Liver (tissue), 9 donors: ENCODE results near the gene ARPP21. TPM values are rescaled to one million over a fixed set of nuclear protein-coding genes. Genes with fewer than 3 reads are reported as not detected.

Experiments
- DNase-seq: peaks from one replicate; pipeline ENCODE4 v3.0.0-alpha.2; 2017; ENCODE audit warnings: low spot score
- H3K27ac ChIP-seq, 2 donors: one replicate each; pipeline ENCODE4 v1.7.0; 2013; ENCODE audit warnings: inconsistent platforms in 2 of 2, low read length in 2 of 2, control low read depth in 1 of 2, low read depth in 1 of 2, mild to moderate bottlenecking in 1 of 2
- H3K27me3 ChIP-seq, 4 donors: one replicate each; pipeline versions ENCODE4 v1.6.1 to v1.7.0; 2013; ENCODE audit warnings: low read length in 3 of 4, inconsistent platforms in 1 of 4, mild to moderate bottlenecking in 1 of 4, moderate library complexity in 1 of 4; ENCODE audit not compliant: control insufficient read depth in 4 of 4, insufficient read depth in 4 of 4
- H3K36me3 ChIP-seq, 4 donors: one replicate each; pipeline versions ENCODE4 v1.6.1 to v1.7.0; 2013; ENCODE audit warnings: low read length in 3 of 4, mild to moderate bottlenecking in 3 of 4, low read depth in 1 of 4, moderate library complexity in 1 of 4; ENCODE audit not compliant: control insufficient read depth in 4 of 4, insufficient read depth in 3 of 4
- H3K4me1 ChIP-seq, 4 donors: one replicate each; pipeline versions ENCODE4 v1.6.1 to v1.7.0; 2013; ENCODE audit warnings: low read length in 3 of 4, mild to moderate bottlenecking in 3 of 4, moderate library complexity in 1 of 4; ENCODE audit not compliant: control insufficient read depth in 4 of 4, insufficient read depth in 4 of 4
- H3K4me3 ChIP-seq, 3 donors: one replicate each; pipeline versions ENCODE4 v1.6.1 to v1.7.0; 2013; ENCODE audit warnings: low read length in 3 of 3, control low read depth in 1 of 3, low read depth in 1 of 3, mild to moderate bottlenecking in 1 of 3
- H3K9ac ChIP-seq, 2 donors: one replicate each; pipeline ENCODE4 v1.7.0; 2013; ENCODE audit warnings: low read length in 2 of 2, mild to moderate bottlenecking in 2 of 2, moderate library complexity in 2 of 2, control low read depth in 1 of 2, low read depth in 1 of 2
- H3K9me3 ChIP-seq, 4 donors: one replicate each; pipeline versions ENCODE4 v1.6.1 to v1.7.0; 2013; ENCODE audit warnings: low read length in 3 of 4; ENCODE audit not compliant: control insufficient read depth in 4 of 4
- FOXA2 ChIP-seq: IDR thresholded peaks from 2 replicates; pipeline ENCODE4 v1.6.1; 2016; ENCODE audit warnings: antibody characterized with exemption
- GABPA ChIP-seq, 2 donors: IDR thresholded peaks in 1 of 2; conservative IDR thresholded peaks in 1 of 2; 2 replicates each; pipeline ENCODE4 v1.6.1; 2016; ENCODE audit warnings: antibody characterized with exemption in 2 of 2, mild to moderate bottlenecking in 1 of 2, moderate library complexity in 1 of 2
- HNF4A ChIP-seq, 2 donors: conservative IDR thresholded peaks; 2 replicates each; pipeline ENCODE4 v1.6.1; 2016; ENCODE audit warnings: antibody characterized with exemption in 2 of 2, mild to moderate bottlenecking in 2 of 2
- HNF4G ChIP-seq: IDR thresholded peaks from 2 replicates; pipeline ENCODE4 v1.6.1; 2016; ENCODE audit warnings: antibody characterized with exemption
- JUND ChIP-seq, 2 donors: IDR thresholded peaks; 2 replicates each; pipeline ENCODE4 v1.6.1; 2016; ENCODE audit warnings: antibody characterized with exemption in 2 of 2
- RAD21 ChIP-seq, 2 donors: IDR thresholded peaks; 2 replicates each; pipeline ENCODE4 v1.6.1; 2016; ENCODE audit warnings: antibody characterized with exemption in 2 of 2, mild to moderate bottlenecking in 2 of 2
- SP1 ChIP-seq: IDR thresholded peaks from 2 replicates; pipeline ENCODE4 v1.6.1; 2018; ENCODE audit warnings: antibody characterized with exemption, mild to moderate bottlenecking
- TAF1 ChIP-seq: conservative IDR thresholded peaks from 2 replicates; pipeline ENCODE4 v1.6.1; 2016; ENCODE audit warnings: antibody characterized with exemption, mild to moderate bottlenecking
- YY1 ChIP-seq: IDR thresholded peaks from 2 replicates; pipeline ENCODE4 v1.6.1; 2016; ENCODE audit warnings: antibody characterized with exemption, mild to moderate bottlenecking
- WGBS: extraction: QIAGEN DNeasy Blood & Tissue Kit; methylation state at CpG from one replicate; pipeline ENCODE4 v1.1.7; 2013; 5-methylcytosine and 5-hydroxymethylcytosine counted together
- polyA plus RNA-seq, 2 donors: library from polyadenylated mRNA; stranded (reverse) in 1 of 2; unstranded in 1 of 2; fragments of 200-250 nt in 1 of 2; fragments of >200 nt in 1 of 2; fragmentation: Nextera tagmentation in 1 of 2; extraction: Ambion mirVana in 1 of 2; gene quantifications; one replicate each; pipeline versions ENCODE4 v1.2.1 to v1.2.3, GENCODE V29; 2013 to 2015
- total RNA-seq, 2 donors: library from RNA; depleted of rRNA; stranded (reverse); fragments of >200 nt; gene quantifications; one replicate each; pipeline ENCODE4 v1.2.3, GENCODE V29; 2014
- TF ChIP-seq, protein P1 (sequence below): IDR thresholded peaks from 2 replicates; pipeline ENCODE4 v1.6.1; 2016; ENCODE audit warnings: antibody characterized with exemption
- TF ChIP-seq, protein P2 (sequence below): IDR thresholded peaks from 2 replicates; pipeline ENCODE4 v1.6.1; 2016; ENCODE audit warnings: antibody characterized with exemption
- TF ChIP-seq, protein P3 (sequence below): fragments of 150-350 bp; IDR thresholded peaks from 2 replicates; pipeline ENCODE4 v1.5.1; 2017; ENCODE audit warnings: improper control_type of control experiment, low read depth, low read length; ENCODE audit not compliant: missing input control
- TF ChIP-seq, protein P4 (sequence below): IDR thresholded peaks from 2 replicates; pipeline ENCODE4 v1.6.1; 2016; ENCODE audit warnings: antibody characterized with exemption
- TF ChIP-seq, protein P5 (sequence below): IDR thresholded peaks from 2 replicates; pipeline ENCODE4 v1.6.1; 2016; ENCODE audit warnings: antibody characterized with exemption, mild to moderate bottlenecking
- donor health status: healthy.
- donor health status: healthy.
- donor health status: healthy.
- donor health status: healthy.
- donor health status: healthy.

The ARPP21 gene
- total and polyA plus RNA-seq, 4 donors: 0.42 to 1.3 (median 0.66) TPM; not detected in 1

DNA sequence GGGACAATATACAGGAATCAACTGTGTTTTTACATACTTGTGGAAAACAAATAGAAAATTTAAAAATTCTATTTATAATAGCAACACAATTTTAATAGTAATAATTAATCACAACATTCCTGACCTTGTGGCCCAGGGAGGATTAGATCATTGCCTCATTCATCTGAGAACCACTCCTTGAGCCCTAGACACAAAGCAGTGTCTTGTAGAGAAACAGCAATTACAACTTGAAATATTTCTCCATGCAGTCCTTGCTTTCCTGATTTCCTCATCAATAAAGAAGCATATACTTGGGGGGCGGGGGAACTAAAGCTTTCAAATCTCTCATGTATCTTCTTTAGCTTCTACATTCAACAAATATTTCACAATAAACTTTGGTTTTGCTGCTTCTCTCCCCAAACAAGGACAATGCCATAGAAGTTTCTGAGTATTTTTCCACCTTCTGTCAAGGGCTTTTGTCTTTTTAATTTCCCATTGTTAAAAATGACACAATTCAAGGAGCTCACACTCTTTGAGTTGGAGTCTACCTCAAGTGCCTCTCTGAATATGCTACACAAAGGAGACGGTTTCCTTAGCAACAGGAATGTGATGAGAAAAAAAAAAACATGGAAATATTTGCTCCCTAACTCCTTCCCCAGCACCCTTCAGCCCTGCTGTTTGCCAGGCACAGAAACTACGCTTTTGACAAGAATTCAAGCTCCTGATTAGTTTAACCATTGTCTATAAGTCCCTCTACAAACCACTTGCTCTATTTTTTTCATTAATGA, 118.8 kb downstream of the ARPP21 start:
- Histone ChIP-seq H3K9ac (no peak overlapping the region), H3K36me3 (no peaks in the 10 kb centered on the region), H3K4me3 (no peak overlapping the region), H3K27ac (no peak overlapping the region), H3K27me3 (no peaks in the 10 kb centered on the region), H3K4me1 (peaks cover 2 to 9% (median 5%) of the 10 kb centered on the region in 4 donors), H3K9me3 (no peaks in the 10 kb centered on the region)
- no peak for TF ChIP-seq YY1
- TF ChIP-seq, protein P1, sequence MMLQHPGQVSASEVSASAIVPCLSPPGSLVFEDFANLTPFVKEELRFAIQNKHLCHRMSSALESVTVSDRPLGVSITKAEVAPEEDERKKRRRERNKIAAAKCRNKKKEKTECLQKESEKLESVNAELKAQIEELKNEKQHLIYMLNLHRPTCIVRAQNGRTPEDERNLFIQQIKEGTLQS: no peak
- TF ChIP-seq, protein P2, sequence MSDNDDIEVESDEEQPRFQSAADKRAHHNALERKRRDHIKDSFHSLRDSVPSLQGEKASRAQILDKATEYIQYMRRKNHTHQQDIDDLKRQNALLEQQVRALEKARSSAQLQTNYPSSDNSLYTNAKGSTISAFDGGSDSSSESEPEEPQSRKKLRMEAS: no peak
- no peak for TF ChIP-seq HNF4G
- TF ChIP-seq RAD21 (IDR thresholded peaks at IDR 0.05): no peak
- TF ChIP-seq HNF4A (conservative IDR thresholded peaks at IDR 0.05): no peak
- no peak for TF ChIP-seq SP1
- TF ChIP-seq, protein P3, sequence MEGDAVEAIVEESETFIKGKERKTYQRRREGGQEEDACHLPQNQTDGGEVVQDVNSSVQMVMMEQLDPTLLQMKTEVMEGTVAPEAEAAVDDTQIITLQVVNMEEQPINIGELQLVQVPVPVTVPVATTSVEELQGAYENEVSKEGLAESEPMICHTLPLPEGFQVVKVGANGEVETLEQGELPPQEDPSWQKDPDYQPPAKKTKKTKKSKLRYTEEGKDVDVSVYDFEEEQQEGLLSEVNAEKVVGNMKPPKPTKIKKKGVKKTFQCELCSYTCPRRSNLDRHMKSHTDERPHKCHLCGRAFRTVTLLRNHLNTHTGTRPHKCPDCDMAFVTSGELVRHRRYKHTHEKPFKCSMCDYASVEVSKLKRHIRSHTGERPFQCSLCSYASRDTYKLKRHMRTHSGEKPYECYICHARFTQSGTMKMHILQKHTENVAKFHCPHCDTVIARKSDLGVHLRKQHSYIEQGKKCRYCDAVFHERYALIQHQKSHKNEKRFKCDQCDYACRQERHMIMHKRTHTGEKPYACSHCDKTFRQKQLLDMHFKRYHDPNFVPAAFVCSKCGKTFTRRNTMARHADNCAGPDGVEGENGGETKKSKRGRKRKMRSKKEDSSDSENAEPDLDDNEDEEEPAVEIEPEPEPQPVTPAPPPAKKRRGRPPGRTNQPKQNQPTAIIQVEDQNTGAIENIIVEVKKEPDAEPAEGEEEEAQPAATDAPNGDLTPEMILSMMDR: no peak
- TF ChIP-seq, protein P4, sequence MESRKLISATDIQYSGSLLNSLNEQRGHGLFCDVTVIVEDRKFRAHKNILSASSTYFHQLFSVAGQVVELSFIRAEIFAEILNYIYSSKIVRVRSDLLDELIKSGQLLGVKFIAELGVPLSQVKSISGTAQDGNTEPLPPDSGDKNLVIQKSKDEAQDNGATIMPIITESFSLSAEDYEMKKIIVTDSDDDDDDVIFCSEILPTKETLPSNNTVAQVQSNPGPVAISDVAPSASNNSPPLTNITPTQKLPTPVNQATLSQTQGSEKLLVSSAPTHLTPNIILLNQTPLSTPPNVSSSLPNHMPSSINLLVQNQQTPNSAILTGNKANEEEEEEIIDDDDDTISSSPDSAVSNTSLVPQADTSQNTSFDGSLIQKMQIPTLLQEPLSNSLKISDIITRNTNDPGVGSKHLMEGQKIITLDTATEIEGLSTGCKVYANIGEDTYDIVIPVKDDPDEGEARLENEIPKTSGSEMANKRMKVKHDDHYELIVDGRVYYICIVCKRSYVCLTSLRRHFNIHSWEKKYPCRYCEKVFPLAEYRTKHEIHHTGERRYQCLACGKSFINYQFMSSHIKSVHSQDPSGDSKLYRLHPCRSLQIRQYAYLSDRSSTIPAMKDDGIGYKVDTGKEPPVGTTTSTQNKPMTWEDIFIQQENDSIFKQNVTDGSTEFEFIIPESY: no peak
- no peak for TF ChIP-seq JUND (IDR thresholded peaks at IDR 0.05)
- TF ChIP-seq GABPA (IDR thresholded peaks at IDR 0.05 in 1 of 2, conservative IDR thresholded peaks at IDR 0.05 in 1 of 2): no peak
- TF ChIP-seq, protein P5, sequence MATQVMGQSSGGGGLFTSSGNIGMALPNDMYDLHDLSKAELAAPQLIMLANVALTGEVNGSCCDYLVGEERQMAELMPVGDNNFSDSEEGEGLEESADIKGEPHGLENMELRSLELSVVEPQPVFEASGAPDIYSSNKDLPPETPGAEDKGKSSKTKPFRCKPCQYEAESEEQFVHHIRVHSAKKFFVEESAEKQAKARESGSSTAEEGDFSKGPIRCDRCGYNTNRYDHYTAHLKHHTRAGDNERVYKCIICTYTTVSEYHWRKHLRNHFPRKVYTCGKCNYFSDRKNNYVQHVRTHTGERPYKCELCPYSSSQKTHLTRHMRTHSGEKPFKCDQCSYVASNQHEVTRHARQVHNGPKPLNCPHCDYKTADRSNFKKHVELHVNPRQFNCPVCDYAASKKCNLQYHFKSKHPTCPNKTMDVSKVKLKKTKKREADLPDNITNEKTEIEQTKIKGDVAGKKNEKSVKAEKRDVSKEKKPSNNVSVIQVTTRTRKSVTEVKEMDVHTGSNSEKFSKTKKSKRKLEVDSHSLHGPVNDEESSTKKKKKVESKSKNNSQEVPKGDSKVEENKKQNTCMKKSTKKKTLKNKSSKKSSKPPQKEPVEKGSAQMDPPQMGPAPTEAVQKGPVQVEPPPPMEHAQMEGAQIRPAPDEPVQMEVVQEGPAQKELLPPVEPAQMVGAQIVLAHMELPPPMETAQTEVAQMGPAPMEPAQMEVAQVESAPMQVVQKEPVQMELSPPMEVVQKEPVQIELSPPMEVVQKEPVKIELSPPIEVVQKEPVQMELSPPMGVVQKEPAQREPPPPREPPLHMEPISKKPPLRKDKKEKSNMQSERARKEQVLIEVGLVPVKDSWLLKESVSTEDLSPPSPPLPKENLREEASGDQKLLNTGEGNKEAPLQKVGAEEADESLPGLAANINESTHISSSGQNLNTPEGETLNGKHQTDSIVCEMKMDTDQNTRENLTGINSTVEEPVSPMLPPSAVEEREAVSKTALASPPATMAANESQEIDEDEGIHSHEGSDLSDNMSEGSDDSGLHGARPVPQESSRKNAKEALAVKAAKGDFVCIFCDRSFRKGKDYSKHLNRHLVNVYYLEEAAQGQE: no peak
- no peak for TF ChIP-seq TAF1
- no peak for DNase-seq
- WGBS: 83% methylated on average over 3 of the region's 3 CpGs

DNA sequence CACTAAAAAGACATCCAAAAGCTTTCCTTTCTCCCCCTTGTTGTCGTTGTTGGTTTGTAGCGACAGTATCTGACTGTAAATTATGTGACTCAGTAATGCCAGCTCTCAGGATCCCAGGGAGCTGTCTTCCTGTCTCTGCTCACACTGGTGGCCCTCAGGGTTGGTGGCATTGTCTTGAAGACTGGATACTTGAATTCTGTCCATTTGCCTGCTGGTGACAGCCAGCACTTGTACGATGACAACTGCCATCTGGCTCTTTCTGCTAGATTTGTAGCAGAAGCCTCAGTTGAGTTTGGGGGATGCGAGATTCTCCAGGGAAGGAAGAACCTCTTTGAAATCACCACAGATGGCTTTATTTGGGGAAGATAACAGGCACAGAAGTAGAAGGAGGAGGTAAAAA, 120.8 kb downstream of the ARPP21 start:
- H3K27ac ChIP-seq: no peak overlapping the region
- no peak overlapping the region for H3K4me3 ChIP-seq
- WGBS: 79% methylated on average over 4 of the region's 4 CpGs
- no peak overlapping the region for H3K9ac ChIP-seq
- TF ChIP-seq HNF4G: no peak
- no peak for TF ChIP-seq FOXA2
- no peak for TF ChIP-seq SP1
- TF ChIP-seq JUND (IDR thresholded peaks at IDR 0.05): no peak
- TF ChIP-seq YY1: no peak
- no peak for TF ChIP-seq RAD21 (IDR thresholded peaks at IDR 0.05)
- TF ChIP-seq, protein P2: no peak
- TF ChIP-seq, protein P4: no peak
- TF ChIP-seq, protein P3: no peak
- TF ChIP-seq, protein P1: no peak
- no peaks in the 10 kb centered on the region for H3K27me3 ChIP-seq
- DNase-seq: no peak
- no peaks in the 10 kb centered on the region for H3K9me3 ChIP-seq
- no peaks in the 10 kb centered on the region for H3K36me3 ChIP-seq
- H3K4me1 ChIP-seq: peaks cover 2 to 9% (median 5%) of the 10 kb centered on the region in 4 donors
